Measurements from ENCODE around the gene CNKSR2.

Gene CNKSR2

DNA sequence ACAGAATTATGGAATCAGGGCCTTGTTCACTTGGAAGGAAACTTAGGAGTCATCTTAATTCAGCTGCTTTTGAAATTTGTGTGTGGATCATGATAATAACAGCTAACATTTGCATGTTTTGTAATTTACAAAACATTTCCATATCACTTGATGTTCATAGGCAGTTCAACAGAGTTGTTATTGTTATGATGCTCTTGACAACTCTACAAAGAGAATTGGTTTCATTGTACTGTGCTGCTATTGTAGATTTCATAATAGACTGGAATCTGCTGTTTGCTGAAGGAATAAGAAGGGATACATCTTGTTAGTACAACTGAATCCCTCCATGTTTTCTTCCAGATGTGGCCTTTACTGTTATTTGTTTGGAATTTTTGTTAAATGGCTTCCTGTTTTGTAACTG lies 83.5 kb downstream of the CNKSR2 start:
- H3K9ac ChIP-seq (ENCODE audit: low read length), result no peak overlapping the region
- no peaks in the 10 kb centered on the region for H3K9me3 ChIP-seq (ENCODE audit: low read length)
- H3K4me3 ChIP-seq (ENCODE audit: low read depth, low read length, poor library complexity, severe bottlenecking), result no peak overlapping the region
- no peaks in the 10 kb centered on the region for H4K20me1 ChIP-seq (ENCODE audit: insufficient read depth, low read length)
- no peaks in the 10 kb centered on the region for H3K27me3 ChIP-seq (ENCODE audit: insufficient read depth, low read length)
- H3K9me2 ChIP-seq (ENCODE audit: low read depth, low read length), result no peaks in the 10 kb centered on the region
- H3K4me1 ChIP-seq (ENCODE audit: insufficient read depth, low read length, severe bottlenecking), result no peaks in the 10 kb centered on the region
- H3K36me3 ChIP-seq (ENCODE audit: insufficient read depth, low read length), result no peaks in the 10 kb centered on the region
- TF ChIP-seq, protein P1, sequence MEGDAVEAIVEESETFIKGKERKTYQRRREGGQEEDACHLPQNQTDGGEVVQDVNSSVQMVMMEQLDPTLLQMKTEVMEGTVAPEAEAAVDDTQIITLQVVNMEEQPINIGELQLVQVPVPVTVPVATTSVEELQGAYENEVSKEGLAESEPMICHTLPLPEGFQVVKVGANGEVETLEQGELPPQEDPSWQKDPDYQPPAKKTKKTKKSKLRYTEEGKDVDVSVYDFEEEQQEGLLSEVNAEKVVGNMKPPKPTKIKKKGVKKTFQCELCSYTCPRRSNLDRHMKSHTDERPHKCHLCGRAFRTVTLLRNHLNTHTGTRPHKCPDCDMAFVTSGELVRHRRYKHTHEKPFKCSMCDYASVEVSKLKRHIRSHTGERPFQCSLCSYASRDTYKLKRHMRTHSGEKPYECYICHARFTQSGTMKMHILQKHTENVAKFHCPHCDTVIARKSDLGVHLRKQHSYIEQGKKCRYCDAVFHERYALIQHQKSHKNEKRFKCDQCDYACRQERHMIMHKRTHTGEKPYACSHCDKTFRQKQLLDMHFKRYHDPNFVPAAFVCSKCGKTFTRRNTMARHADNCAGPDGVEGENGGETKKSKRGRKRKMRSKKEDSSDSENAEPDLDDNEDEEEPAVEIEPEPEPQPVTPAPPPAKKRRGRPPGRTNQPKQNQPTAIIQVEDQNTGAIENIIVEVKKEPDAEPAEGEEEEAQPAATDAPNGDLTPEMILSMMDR (IDR thresholded peaks at IDR 0.05; ENCODE audit: low read length), result no peak
- TF ChIP-seq EZH2 (IDR thresholded peaks at IDR 0.05; ENCODE audit: borderline replicate concordance, low read length), result no peak
- no peaks in the 10 kb centered on the region for H3K79me2 ChIP-seq (ENCODE audit: insufficient read depth, low read length)
- no peaks in the 10 kb centered on the region for H3F3A ChIP-seq (ENCODE audit: insufficient read depth, low read length)
- H2AFZ ChIP-seq (ENCODE audit: low read length), result no peak overlapping the region
- H3K27ac ChIP-seq (ENCODE audit: low read depth, low read length, poor library complexity, severe bottlenecking), result no peak overlapping the region
- no peak overlapping the region for H3K4me2 ChIP-seq (ENCODE audit: low read length)

DNA sequence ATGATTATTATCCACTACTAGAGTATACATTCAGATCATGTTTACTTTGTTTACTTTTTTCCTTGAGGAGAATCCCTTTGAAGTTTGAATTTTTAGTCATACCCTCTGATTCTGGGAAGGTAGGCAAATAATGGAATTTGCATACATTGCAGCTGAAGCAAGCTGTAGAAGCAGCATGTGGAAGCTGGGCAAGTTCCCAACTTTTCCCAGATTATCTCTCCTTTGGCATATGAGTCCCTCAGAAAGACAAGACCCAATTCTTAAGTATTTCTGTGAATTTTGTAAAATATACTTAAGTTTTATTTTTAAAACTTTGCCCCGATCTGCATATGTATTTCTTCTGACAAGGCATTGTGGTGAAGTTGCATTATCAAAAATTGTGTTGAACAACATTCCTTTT lies 94.9 kb downstream of the CNKSR2 start:
- Histone ChIP-seq H3K4me3 (ENCODE audit: low read depth, low read length, poor library complexity, severe bottlenecking) (no peak overlapping the region), H3K27me3 (ENCODE audit: insufficient read depth, low read length) (no peaks in the 10 kb centered on the region), H3K4me2 (ENCODE audit: low read length) (no peak overlapping the region), H3K4me1 (ENCODE audit: insufficient read depth, low read length, severe bottlenecking) (no peaks in the 10 kb centered on the region), H4K20me1 (ENCODE audit: insufficient read depth, low read length) (no peaks in the 10 kb centered on the region), H3K9ac (ENCODE audit: low read length) (no peak overlapping the region), H3K9me3 (ENCODE audit: low read length) (no peaks in the 10 kb centered on the region), H3K36me3 (ENCODE audit: insufficient read depth, low read length) (no peaks in the 10 kb centered on the region), H3K79me2 (ENCODE audit: insufficient read depth, low read length) (no peaks in the 10 kb centered on the region), H2AFZ (ENCODE audit: low read length) (no peak overlapping the region), H3F3A (ENCODE audit: insufficient read depth, low read length) (no peaks in the 10 kb centered on the region), H3K9me2 (ENCODE audit: low read depth, low read length) (no peaks in the 10 kb centered on the region), H3K27ac (ENCODE audit: low read depth, low read length, poor library complexity, severe bottlenecking) (no peak overlapping the region)
- no peak for TF ChIP-seq EZH2 (IDR thresholded peaks at IDR 0.05; ENCODE audit: borderline replicate concordance, low read length)
- TF ChIP-seq, protein P1 (IDR thresholded peaks at IDR 0.05; ENCODE audit: low read length), result no peak

DNA sequence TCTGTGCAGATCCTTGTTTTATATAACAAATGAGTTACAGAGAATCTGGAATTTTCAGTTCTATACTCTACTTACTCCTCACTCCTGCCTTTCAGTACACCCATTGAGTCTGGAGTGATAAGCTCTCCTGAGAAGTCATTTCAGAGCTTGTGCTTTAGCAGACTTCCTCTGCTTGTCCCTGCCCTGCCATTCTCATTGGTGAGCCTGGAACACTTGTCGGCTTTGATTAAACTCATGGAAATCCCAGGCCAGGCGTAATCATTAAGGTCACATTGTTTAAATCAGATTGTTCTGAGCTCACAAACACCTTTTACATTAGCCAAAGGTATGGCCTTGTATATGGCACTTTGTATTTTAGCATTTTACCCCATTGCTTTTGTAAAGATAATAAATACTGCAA lies 102.7 kb downstream of the CNKSR2 start:
- TF ChIP-seq, protein P1 (IDR thresholded peaks at IDR 0.05; ENCODE audit: low read length), result no peak
- no peak for TF ChIP-seq EZH2 (IDR thresholded peaks at IDR 0.05; ENCODE audit: borderline replicate concordance, low read length)
- no peak overlapping the region for H3K4me2 ChIP-seq (ENCODE audit: low read length)
- H3K4me3 ChIP-seq (ENCODE audit: low read depth, low read length, poor library complexity, severe bottlenecking), result no peak overlapping the region
- no peak overlapping the region for H2AFZ ChIP-seq (ENCODE audit: low read length)
- H4K20me1 ChIP-seq (ENCODE audit: insufficient read depth, low read length), result no peaks in the 10 kb centered on the region
- H3K36me3 ChIP-seq (ENCODE audit: insufficient read depth, low read length), result no peaks in the 10 kb centered on the region
- H3F3A ChIP-seq (ENCODE audit: insufficient read depth, low read length), result no peaks in the 10 kb centered on the region
- no peaks in the 10 kb centered on the region for H3K4me1 ChIP-seq (ENCODE audit: insufficient read depth, low read length, severe bottlenecking)
- H3K79me2 ChIP-seq (ENCODE audit: insufficient read depth, low read length), result no peaks in the 10 kb centered on the region
- no peak overlapping the region for H3K27ac ChIP-seq (ENCODE audit: low read depth, low read length, poor library complexity, severe bottlenecking)
- H3K9me2 ChIP-seq (ENCODE audit: low read depth, low read length), result no peaks in the 10 kb centered on the region
- H3K27me3 ChIP-seq (ENCODE audit: insufficient read depth, low read length), result no peaks in the 10 kb centered on the region
- no peaks in the 10 kb centered on the region for H3K9me3 ChIP-seq (ENCODE audit: low read length)
- no peak overlapping the region for H3K9ac ChIP-seq (ENCODE audit: low read length)
